OCI-M2 (cell line): ENCODE measurements around the gene RELL2.

Source experiments
- DNase-seq: peaks from one replicate; lab custom pipeline; 2025; ENCODE audit not compliant: unreplicated experiment; lab: John Stamatoyannopoulos, UW

RELL2 gene

DNA sequence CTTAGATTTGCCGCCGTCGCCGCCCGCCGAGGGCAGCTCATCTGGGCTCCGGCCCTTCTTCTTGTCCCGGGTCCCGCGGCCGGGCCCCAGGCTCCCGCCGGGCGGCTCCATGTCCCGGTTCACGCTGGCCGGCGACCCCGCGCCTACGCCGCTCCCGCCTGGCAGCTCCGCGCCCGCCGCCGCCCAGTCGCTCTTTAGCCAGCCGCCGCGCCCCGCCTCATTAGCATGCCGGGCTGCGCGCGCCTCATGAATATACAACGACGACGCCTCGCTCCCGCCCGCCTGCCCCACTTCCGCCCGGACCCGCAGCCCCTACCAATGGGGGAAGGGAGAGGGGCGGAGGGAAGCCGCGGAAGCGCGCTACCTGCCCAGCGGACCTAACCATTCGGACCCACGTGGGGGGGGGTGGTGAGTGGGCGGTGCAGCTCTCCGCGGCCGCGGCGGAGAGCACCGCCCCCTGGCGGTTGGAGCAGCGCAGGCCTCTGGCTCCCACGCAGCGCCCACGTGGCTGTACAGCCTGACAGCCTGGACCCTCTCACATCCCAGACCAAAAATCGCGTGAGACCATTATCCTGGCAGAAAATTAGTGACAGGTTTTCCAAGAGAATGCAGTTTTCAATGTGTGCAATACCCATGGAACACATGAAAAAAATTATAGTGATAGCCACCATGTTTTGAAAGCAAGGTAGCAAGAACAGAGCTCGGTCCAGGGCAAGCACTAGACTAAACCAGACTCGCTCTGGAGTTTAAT lies 17.8 kb upstream of the RELL2 start, which contains the start of gene DIAPH1:
DIAPH1 (minus strand) TSS at position 197 of the 751 bp plus-strand sequence; CDS start at position 111, 86 bp downstream.
- DNase-seq, result peak; percentile 45

GRCh38 chr5:141623186-141623585 lies 13.6 kb upstream of the RELL2 start:
- no peak for DNase-seq

GRCh38 chr5:141623611-141624010 lies 13.2 kb upstream of the RELL2 start:
- DNase-seq, result no peak

DNA sequence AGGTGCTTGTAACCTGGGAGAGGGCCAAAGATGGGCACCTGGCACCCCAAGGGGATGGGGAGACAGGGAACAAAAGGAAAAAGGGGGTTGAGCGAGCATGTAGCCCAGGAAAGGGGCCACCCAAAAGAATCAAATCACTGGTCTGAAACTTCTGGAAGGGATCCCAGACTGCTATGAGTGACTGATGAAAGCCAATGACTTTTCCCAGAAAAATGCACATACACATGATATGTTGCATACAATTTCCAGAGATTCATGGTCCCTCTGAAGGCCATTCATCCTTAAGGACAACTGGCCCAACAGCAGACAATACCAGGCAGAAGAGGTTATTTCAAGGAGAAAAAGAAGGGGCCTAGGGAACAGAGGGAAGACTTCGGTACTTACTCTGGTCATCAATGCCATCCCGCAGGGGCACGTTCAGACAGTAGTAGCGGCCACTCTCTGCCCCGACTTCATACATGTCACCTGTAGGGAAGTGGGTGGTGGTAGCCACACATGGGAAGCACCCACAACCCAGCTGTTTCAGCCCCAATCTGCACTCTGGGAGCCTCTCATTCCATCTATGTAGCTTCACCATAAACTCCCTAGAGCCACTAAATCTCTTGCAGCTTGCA lies 8.5 kb upstream of the RELL2 start:
- no peak for DNase-seq

GRCh38 chr5:141630570-141631140 lies 6.1 kb upstream of the RELL2 start:
- no peak for DNase-seq

DNA sequence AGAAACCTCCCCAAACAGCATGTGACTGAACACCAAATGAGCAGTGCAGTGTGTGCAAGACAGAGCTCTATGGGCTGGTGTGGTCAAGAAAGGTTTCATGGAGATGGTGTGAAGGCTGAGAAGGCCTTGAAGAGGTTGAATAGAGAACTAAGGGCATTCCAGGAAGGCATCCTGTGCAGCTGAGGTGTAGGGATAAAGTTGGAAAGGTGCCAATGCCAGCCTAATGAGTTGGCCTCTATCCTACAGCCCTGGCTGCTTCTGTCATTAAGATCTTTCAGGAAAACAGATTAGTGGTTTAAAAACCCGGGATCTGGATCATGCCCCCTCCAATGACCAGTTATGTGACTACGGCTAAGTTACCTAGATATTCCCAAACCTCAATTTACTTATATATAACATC lies 4.1 kb upstream of the RELL2 start:
- DNase-seq, result no peak

GRCh38 chr5:141633871-141634561 lies 2.8 kb upstream of the RELL2 start:
- no peak for DNase-seq

DNA sequence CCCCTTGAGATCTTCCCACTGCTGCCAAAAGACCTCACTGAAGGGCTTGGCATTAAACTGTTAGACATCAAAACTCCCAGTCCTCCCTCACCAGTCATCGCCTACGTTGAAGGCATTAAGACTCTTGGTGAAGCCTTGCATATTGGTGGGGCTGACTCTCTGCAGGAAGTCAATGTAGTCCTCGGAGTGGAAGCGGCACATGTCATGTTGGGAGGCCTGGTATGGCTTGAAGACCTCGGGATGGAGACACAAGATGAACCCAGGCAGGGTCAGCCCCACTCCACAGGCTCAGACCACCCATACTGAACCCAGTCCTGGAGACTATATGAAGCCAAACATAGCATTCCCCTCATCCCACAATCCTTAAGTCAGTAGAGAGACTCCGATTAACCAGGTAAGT lies 2.1 kb upstream of the RELL2 start:
- no peak for DNase-seq

DNA sequence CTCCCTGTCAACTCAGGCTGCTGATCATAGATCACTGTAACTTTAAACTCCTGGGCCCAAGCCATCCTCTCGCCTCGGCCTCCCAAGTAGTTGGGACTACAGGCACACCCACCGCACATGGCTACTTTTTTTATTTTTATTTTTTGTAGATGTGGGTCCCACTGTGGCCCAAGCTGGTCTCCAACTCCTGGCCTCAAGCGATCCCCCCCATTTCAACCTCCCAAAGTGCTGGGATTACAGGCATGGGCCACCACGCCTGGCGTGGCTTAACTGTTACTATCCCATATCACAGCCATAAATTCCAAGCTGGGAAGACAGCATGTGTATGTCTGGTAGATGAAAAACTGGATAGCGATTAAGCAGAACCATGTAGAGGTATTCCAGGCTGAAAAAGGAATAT lies 1.2 kb upstream of the RELL2 start:
- no peak for DNase-seq

DNA sequence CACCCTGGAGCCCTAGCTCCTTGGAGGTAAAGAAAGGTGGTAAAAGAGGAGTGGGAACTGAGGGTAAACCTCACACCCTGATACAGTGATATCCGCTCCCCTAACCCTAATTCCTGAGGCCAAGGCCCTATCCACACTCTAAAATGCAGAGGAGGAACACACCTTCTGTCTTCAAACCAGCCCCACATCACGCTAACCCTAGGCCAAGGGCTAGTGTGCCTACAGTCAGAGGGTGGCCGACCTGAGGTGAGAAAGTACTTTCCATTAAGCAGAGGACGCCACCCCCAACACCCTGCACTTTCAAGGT lies 738 bp upstream of the RELL2 start:
- no peak for DNase-seq

DNA sequence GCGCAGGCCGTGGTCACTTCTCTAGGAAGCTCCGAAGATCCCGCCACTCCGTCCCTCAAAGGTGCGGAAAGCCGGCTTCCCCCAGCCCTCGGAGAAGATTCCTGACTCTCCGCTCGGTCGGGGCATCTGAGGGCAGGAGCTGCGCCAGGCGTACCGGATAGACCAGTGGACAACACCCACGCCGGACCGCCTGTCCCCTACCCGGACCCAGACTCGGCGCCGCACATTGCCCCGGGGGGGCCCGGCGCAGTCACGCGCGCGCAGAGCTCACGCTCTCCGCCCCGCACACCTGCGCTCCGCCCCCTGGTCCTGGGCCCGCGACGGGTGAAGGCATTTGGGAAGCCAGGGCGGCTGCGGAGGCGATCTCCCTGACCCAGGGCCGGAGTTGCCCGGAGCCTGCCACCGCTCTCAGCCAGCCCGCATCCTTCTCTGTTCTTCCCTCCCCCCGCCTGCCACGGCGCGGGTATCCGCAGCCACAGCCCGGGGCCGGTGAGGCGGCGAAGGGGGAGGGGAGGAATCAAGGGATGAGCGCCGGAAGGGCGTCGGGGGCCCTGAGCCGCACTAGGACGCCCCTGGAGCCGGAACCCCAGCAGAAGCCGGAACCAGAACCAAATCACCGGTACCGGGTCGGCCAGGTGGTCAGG lies 448 bp downstream of the RELL2 start:
- DNase-seq, result no peak

GRCh38 chr5:141637767-141638419 lies 1.1 kb downstream of the RELL2 start:
- no peak for DNase-seq

- DNase-seq, result no peak
Measured at GRCh38 chr5:141638771-141639170, 2.0 kb downstream of the RELL2 start.

DNA sequence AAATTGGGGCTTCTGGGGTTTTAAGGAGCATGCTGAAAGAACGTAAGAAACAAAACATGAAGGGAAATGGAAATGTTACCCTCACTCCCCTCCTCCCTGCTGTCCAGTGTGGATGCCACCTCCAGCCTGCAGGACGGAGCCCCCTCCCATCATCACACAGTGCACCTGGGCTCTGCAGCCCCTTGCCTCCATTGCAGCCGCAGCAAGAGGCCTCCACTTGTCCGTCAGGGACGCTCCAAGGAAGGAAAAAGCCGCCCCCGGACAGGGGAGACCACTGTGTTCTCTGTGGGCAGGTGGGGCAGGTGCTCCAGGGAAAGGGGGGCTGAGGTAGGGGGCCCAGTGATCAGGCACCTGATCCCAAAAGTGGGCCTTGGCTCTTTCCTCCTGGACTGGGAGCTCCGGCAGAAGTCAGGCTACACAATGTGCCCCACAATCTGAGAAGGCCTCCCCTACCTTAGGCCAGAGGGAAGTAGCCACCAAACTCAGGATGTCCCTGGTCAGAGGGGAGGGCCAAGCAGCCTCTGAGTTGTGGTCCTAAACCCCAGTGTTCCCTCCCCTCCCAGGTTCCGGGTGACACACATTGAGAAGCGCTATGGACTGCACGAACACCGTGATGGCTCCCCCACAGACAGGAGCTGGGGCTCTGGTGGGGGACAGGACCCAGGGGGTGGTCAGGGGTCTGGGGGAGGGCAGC lies 2.7 kb downstream of the RELL2 start:
- no peak for DNase-seq

- DNase-seq, result no peak
Measured at GRCh38 chr5:141640051-141640415, 3.2 kb downstream of the RELL2 start.

DNA sequence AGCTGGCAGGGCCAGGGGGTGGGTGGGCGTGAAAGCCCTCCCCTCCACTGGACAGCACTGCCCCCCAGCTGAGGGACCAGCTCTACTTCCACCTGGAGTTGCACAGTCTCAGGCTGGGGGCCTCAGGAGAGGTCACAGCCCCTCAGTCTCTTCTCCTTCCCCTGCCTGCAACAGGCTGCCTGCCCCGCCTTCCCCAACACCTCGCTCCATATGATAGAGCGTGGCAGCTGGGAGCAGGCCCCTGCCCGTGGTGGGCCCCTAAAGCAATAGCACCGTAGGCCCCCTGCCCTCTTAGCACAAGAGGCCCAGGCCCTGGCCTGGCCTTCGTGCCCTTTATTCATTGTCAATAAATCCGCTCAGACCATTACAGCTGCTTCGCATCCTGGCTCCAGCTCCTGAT lies 3.9 kb downstream of the RELL2 start:
- DNase-seq, result no peak

DNA sequence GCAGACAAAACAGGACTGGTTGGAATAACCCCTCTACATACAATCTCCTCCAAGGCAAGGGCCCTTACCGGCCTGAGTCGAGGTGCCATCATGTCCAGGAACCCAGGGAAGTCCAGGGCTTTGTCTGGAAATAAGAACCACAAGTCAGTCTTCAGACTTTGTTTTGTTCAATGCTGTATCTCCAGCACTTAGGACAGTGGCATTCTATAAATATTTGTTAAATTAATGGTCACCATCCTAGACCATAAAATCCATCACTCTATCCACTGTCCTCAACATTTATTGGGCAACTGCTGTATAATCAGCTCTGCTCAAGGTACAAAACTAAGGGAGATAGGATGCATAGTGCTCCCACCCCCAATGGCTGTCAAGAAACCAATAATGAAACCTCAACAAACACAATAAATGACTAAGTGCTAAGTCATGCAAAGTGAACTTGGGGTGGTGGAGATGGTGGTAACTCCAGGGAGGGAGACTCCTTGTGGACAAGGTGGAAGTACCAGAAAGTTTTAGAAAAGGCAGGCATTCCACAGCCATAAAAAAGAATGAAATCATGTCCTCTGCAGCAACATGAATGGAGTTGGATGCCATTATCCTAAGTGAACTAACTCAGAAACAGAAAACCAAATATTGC lies 5.0 kb downstream of the RELL2 start:
- DNase-seq, result no peak

GRCh38 chr5:141646026-141646425 lies 9.2 kb downstream of the RELL2 start:
- DNase-seq, result no peak

GRCh38 chr5:141647242-141647641 lies 10.4 kb downstream of the RELL2 start:
- no peak for DNase-seq

- DNase-seq, result no peak
Measured at GRCh38 chr5:141647851-141648250, 11.1 kb downstream of the RELL2 start.
